Activated CD8-positive, alpha-beta memory T cell treated with anti-CD3 and anti-CD28 coated beads, Interleukin-2, amount 10 ng/mL, durations not matched to agents 7 days and 5 days (primary cell): ENCODE data around the gene ZHX3. TPM values are rescaled to one million over a fixed set of nuclear protein-coding genes. Genes with fewer than 3 reads are reported as not detected.

Source experiments
- ATAC-seq: fragments of 150-1000 bp; cut with Tn5 transposase; one replicate; pipeline ENCODE4 v1.10.0; 2021; ENCODE audit warnings: moderate library complexity
- CTCF ChIA-PET: fragments of 350-600 bp; sonication (Branson Sonifier 250); formaldehyde crosslinking; loops from one replicate; lab custom pipeline; 2021; ENCODE audit warnings: antibody characterized with exemption; lab: Charles Lee
- DNase-seq: peaks from one replicate; pipeline ENCODE4 v3.0.0-alpha.2; 2020
- H3K27ac Mint-ChIP-seq: one replicate; pipeline ENCODE4 v1.8.0; 2021; ENCODE audit warnings: mild to moderate bottlenecking, mixed read lengths
- H3K27me3 Mint-ChIP-seq: one replicate; pipeline ENCODE4 v1.8.0; 2021; ENCODE audit warnings: mixed read lengths
- H3K36me3 Mint-ChIP-seq: one replicate; pipeline ENCODE4 v1.8.0; 2021; ENCODE audit warnings: mild to moderate bottlenecking, mixed read lengths
- H3K4me1 Mint-ChIP-seq: one replicate; pipeline ENCODE4 v1.8.0; 2021; ENCODE audit warnings: mixed read lengths
- H3K4me3 Mint-ChIP-seq: one replicate; pipeline ENCODE4 v1.8.0; 2021; ENCODE audit warnings: mild to moderate bottlenecking, moderate library complexity, mixed read lengths
- H3K9me3 Mint-ChIP-seq: one replicate; pipeline ENCODE4 v1.8.0; 2022; ENCODE audit warnings: low read depth, mixed read lengths
- total RNA-seq, 2 experiments: library from RNA; stranded (reverse); gene quantifications; one replicate each; pipeline ENCODE4 v1.2.3, GENCODE V29; 2021

The ZHX3 gene
- total RNA-seq, 2 experiments from 2014 or later: 11.4 to 13.3 TPM

DNA sequence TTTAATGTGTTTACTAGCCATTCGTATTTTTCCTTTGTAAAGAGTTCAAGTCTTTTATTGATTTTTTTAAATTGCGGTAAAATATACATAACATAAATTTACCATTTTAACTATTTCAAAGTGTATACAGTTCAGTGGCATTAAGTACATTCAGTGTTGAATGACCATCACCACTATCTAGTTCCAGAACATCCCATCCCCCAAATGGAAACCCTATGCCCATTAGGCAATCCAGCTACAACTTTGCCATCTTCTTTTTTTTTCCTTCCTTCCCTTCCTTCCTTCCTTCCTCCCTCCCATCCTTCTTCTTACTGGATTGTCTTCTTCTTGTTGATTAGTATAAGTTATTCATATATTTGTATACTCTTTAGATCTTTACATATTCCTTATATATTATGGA lies 31.7 kb upstream of the ZHX3 start:
- no peaks in the 10 kb centered on the region for H3K36me3 Mint-ChIP-seq
- CTCF ChIA-PET: interaction anchor here (1.3 kb wide), 1 partner anchor 10 kb away, joined by 4 read pairs; no protein-coding TSS in a partner anchor
- peaks cover 3% of the 10 kb centered on the region for H3K27me3 Mint-ChIP-seq
- H3K27ac Mint-ChIP-seq: no peak overlapping the region
- ATAC-seq (no peak), DNase-seq (no peak)
- no peak overlapping the region for H3K4me3 Mint-ChIP-seq
- H3K9me3 Mint-ChIP-seq: no peaks in the 10 kb centered on the region
- no peaks in the 10 kb centered on the region for H3K4me1 Mint-ChIP-seq

DNA sequence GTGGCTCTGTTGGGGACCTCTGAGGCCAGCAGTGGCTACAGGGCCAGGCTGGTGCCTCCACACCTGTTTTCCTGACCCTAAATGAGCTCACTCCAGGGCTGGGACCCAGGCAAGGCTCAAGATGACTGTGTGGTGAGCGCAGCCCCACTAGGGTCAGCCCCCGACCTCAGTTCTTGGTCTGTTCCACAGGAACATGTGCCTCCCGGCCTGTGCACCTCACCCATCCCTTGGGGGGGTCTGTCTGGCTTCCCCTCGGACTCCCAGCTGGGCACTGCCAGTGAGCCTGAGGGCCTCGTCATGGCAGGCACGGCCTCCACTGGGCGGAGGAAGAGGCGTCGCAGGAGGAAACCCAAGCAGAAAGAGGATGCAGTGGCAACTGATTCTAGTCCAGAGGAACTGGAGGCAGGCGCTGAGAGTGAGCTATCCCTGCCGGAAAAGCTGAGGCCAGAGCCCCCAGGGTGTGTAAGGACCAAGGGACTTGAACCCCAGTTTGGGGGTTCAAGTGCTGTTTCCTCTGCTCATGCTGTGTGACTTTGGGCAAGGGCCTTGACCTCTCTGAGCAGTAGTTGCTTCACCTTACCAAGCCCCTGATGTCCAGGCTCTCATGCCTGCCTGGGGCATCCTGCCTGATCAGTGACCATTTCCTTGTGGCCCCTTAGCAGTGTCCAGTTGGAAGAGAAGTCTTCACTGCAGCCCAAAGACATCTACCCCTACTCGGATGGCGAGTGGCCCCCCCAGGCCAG lies 31.1 kb upstream of the ZHX3 start:
- DNase-seq (no peak), ATAC-seq (no peak)
- no peak overlapping the region for H3K4me3 Mint-ChIP-seq
- no peaks in the 10 kb centered on the region for H3K36me3 Mint-ChIP-seq
- peaks cover 3% of the 10 kb centered on the region for H3K27me3 Mint-ChIP-seq
- H3K4me1 Mint-ChIP-seq: no peaks in the 10 kb centered on the region
- H3K27ac Mint-ChIP-seq: no peak overlapping the region
- CTCF ChIA-PET: interaction anchor here (1.3 kb wide), 1 partner anchor 9 kb away, joined by 4 read pairs; no protein-coding TSS in a partner anchor
- no peaks in the 10 kb centered on the region for H3K9me3 Mint-ChIP-seq

DNA sequence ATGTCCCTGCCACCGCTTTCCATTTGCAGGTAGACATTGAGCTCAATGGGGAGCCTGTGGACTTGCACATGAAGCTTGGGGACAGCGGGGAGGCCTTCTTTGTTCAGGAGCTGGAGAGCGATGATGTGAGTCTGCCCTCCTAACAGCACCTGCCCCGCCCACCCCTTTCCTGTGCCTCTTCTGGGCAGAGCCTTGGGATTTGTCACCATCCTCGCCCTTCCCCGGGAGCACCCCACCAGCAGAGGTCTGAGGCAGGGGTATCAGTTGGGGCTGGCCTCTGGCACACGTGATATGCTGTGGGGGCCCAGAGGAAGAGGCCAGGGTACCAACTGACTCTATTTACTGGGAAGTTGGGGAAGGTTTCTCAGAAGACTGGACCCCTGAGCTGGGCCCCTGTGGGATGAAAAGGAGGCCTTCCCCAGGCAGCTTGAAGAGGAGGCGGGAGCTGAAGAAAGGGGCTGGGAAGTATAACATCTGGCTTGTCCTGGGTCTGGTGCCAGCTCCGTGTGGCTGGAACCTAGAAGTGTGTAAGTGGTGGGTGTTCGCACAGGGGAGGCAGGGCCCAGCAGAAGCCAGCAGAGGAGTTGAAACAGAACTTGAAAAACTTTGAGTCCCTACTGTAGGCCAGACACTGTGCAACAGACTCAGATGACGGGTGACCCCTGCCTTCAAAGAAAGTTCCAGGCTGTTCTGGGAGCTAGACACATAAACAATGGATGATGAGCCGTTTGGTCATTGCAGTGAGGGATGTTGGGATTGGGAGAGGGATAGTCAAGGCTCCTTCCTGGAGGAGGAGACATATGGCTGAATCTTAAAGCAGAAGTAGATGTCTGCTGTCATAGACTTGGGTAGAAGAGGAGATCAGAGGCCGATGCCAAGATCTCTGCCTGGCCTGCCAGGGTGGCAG lies 30.2 kb upstream of the ZHX3 start:
- Mint-ChIP-seq H3K4me1 (no peaks in the 10 kb centered on the region), H3K4me3 (no peak overlapping the region), H3K27me3 (peaks cover 3% of the 10 kb centered on the region), H3K36me3 (no peaks in the 10 kb centered on the region), H3K9me3 (no peaks in the 10 kb centered on the region), H3K27ac (no peak overlapping the region)
- DNase-seq: no peak
- no peak for ATAC-seq
- CTCF ChIA-PET: no interaction called here

DNA sequence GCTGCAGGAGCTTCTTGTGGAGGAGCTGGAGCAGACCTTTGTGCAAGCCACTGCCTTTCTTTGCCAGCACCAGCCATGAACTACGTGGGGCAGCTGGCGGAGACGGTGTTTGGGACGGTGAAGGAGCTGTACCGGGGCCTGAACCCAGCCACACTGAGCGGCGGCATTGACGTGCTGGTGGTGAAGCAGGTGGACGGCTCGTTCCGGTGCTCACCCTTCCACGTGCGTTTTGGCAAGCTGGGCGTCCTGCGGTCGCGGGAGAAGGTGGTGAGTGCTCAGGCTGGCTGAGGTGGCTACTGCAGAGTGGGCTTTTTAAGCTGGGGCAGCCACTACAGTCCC lies 28.2 kb upstream of the ZHX3 start:
- DNase-seq: no peak
- no peak for ATAC-seq
- CTCF ChIA-PET: interaction anchor here (1.8 kb wide), 1 partner anchor 66 kb away, joined by 4 read pairs; no protein-coding TSS in a partner anchor
- H3K9me3 Mint-ChIP-seq: no peaks in the 10 kb centered on the region
- H3K36me3 Mint-ChIP-seq: no peaks in the 10 kb centered on the region
- H3K27me3 Mint-ChIP-seq: peaks cover 3% of the 10 kb centered on the region
- H3K4me1 Mint-ChIP-seq: no peaks in the 10 kb centered on the region
- H3K4me3 Mint-ChIP-seq: no peak overlapping the region
- no peak overlapping the region for H3K27ac Mint-ChIP-seq

DNA sequence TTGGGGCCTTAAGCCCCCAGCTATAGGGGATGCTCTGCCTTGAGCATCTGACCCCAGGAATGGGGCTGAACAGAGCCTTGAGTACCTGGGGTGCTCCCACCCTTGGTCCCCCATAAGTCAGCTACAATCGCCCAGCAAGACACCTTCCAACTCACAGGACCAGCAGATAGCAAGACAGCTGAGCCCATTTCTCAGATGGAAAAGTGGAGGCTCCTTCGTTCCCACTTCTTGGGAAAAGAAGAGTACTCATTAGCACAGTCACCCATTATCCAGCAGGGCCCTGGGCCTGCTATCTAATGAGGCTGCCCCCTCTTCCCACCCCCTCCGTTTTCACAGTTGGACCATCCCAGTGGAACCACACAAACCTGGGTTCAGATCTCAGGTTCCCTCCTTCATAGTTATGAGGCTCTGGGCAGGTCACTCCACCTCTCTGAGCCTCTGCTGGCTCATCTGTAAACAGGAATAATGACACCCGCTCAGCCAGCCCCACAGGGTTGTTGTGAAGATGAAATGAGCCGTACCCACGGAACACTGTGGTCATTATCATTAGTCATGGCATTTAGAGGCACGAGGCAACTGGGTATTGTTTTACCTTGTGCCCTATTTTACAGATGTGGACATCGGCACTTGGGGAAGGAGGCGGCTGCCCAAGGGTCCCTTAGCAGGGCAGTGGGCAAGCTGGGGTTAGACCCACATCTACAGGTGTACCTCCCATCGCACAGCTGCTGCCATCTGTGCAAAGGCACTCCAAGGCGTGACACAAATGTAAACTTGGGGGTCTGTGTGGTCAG lies 27.6 kb upstream of the ZHX3 start:
- Mint-ChIP-seq H3K4me1 (peaks cover 3% of the 10 kb centered on the region), H3K36me3 (no peaks in the 10 kb centered on the region), H3K27me3 (no peaks in the 10 kb centered on the region), H3K4me3 (no peak overlapping the region), H3K9me3 (no peaks in the 10 kb centered on the region), H3K27ac (no peak overlapping the region)
- DNase-seq: no peak
- CTCF ChIA-PET: interaction anchor here (1.2 to 1.8 kb wide), 6 partner anchors 9 to 379 kb away, joined by 3 to 4 read pairs (median 4); no protein-coding TSS in a partner anchor
- no peak for ATAC-seq

DNA sequence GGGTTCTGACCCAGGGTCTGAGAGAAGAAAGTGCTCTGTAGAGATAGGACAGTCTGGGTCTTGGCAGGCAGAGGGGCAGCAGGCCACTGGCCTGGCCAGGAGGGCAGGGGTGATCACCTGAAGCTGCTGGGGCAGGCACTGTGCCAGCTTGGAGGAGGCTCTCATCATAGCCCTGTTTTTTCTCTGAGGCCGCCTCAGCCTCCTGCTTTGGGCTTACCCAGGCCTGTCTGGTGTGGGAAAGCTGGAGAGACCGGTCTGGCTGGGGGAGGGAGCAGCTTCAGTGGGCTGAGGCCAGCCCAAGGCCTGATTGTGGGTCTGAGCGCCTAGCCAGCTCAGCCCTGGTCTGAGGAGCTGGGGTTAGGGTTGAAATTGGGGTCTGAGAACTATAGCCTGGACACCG lies 26.9 kb upstream of the ZHX3 start:
- DNase-seq: no peak
- Mint-ChIP-seq H3K27ac (no peak overlapping the region), H3K9me3 (no peaks in the 10 kb centered on the region), H3K27me3 (peaks cover 4% of the 10 kb centered on the region), H3K36me3 (no peaks in the 10 kb centered on the region), H3K4me1 (peaks cover 10% of the 10 kb centered on the region), H3K4me3 (no peak overlapping the region)
- no peak for ATAC-seq
- CTCF ChIA-PET: interaction anchor here (0.9 to 1.8 kb wide), 8 partner anchors 10 to 378 kb away, joined by 3 to 4 read pairs (median 4); no protein-coding TSS in a partner anchor

DNA sequence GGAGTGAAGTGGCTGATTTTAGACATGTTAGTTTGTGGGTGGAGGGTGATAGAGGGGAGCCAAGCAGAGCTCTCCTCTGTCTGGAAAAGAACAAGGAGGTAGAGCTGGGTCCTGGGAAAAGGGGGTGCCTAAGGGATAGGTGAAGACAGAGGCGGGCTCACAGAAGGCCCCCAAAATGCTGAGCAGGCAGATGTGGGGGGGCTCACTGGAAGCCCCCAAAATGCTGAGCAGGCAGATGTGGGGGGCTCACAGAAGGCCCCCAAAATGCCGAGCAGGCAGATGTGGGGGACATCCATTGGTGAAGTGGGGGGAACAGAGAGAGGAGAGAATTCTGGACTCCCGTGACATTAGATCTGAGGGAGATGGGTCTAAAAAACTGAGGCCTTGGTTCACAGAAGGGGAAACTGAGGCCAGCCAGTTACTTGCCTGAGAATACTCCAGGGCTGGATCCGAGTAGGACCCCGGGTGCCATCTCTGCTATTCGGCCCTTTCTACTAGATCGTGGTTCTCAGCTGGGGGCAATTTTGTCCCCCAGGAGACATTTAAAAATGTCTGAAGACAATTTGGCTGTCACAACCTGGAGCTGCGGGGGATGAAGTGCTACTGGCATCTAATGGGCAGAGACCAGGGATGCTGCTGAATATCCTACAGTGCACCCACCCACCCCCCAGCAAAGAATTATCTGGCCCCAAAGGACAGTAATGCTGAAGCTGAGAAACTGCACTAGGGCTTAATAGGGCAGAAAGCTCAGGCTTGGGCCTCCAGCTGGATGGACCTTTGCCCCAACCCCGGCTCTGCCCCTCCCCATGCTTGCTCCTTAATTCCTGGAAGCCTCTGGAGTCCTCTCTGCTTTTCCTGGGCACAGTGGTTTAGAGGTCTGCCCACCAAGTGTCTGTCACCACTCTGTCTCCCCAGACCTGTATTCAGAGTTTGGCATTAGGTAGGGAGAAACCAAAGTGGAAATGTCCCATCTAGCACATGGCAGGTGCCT lies 25.2 kb upstream of the ZHX3 start:
- H3K27me3 Mint-ChIP-seq: peaks cover 8% of the 10 kb centered on the region
- CTCF ChIA-PET: interaction anchor here (1.1 to 5.9 kb wide), 2 partner anchors 12 to 209 kb away, joined by 3 to 94 read pairs; no protein-coding TSS in a partner anchor
- no peaks in the 10 kb centered on the region for H3K9me3 Mint-ChIP-seq
- ATAC-seq (no peak), DNase-seq (no peak)
- peaks cover 11% of the 10 kb centered on the region for H3K4me1 Mint-ChIP-seq
- H3K36me3 Mint-ChIP-seq: no peaks in the 10 kb centered on the region
- H3K27ac Mint-ChIP-seq: no peak overlapping the region
- H3K4me3 Mint-ChIP-seq: no peak overlapping the region

DNA sequence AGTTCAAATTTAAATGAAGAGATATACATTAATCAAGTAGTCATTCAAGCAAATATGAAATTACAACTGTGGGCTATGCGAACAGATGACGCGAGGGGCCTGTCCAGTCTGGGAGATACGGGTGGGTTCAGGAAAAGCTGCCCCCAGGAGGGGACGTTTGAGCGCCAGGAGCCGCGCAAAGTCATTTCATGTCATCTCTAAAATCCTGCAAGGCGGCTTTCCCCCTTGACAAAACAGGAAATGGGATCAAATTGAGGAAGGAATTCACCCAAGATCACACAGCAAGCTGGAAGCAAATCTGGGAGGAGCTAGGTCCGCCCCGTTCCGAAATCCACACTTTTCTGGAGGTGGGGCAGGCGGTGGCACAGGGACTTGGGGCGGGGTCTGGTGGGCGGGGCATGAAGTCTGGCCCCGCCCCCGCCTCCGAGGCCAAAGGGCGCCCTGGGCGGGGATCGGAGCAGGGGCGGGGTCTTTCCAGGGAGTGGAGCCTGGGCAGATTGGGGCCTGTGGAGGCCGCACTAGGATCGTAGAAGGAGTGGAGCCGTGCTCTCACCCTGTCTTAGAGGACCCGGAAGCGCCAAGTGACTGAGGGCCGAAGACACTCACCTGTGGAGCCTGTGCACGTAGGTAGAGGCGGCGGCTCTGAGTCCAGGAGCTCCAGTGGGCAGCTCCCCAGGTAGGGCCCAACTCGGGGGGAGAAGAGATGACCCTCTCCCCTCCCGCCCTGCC lies 23.0 kb upstream of the ZHX3 start, which contains the start of gene LPIN3:
Gene LPIN3 (plus strand): TSS at position 495 of the 729 bp plus-strand sequence. CDS start 4,983 bp downstream, outside the sequence.
- Mint-ChIP-seq H3K4me3 (peak within 1 kb of the TSS; percentile 70), H3K27me3 (peaks cover 11% of the 10 kb centered on the region), H3K4me1 (peaks cover 11% of the 10 kb centered on the region), H3K36me3 (no peaks in the 10 kb centered on the region), H3K9me3 (no peaks in the 10 kb centered on the region), H3K27ac (peak within 1 kb of the TSS; percentile 54)
- DNase-seq (peak; percentile 64), ATAC-seq (peak; percentile 76)
- CTCF ChIA-PET: interaction anchor here (0.8 to 5.9 kb wide), 18 partner anchors 10 to 374 kb away, joined by 3 to 94 read pairs (median 6); no protein-coding TSS in a partner anchor

DNA sequence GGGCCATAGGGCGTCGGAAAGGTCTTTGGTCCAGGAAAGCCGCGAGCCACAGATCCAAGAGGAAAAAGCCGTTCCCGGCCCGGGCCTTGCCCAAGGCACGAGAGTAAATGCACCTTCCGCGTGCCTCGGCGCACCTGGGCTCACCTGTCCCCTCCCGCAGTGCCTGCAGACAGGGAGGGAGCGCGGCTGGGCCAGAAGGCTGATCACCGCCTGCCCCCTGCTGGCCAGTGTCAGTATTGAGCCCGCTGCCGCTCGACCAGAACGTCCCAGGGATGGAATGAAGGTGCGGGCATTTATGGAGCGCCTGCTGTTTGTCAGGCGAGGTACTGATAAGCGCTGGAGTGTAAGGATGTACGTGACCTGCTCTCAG lies 22.4 kb upstream of the ZHX3 start:
- peaks cover 11% of the 10 kb centered on the region for H3K4me1 Mint-ChIP-seq
- H3K27ac Mint-ChIP-seq: peak overlapping the region; percentile 54
- no peaks in the 10 kb centered on the region for H3K9me3 Mint-ChIP-seq
- H3K27me3 Mint-ChIP-seq: peaks cover 11% of the 10 kb centered on the region
- ATAC-seq: peak; percentile 93
- CTCF ChIA-PET: interaction anchor here (0.6 to 5.9 kb wide), 33 partner anchors 9 to 598 kb away, joined by 3 to 94 read pairs (median 5); partner anchors contain the start of gene ZHX3
- H3K4me3 Mint-ChIP-seq: peak overlapping the region; percentile 70
- DNase-seq: peak; percentile 86
- H3K36me3 Mint-ChIP-seq: no peaks in the 10 kb centered on the region

DNA sequence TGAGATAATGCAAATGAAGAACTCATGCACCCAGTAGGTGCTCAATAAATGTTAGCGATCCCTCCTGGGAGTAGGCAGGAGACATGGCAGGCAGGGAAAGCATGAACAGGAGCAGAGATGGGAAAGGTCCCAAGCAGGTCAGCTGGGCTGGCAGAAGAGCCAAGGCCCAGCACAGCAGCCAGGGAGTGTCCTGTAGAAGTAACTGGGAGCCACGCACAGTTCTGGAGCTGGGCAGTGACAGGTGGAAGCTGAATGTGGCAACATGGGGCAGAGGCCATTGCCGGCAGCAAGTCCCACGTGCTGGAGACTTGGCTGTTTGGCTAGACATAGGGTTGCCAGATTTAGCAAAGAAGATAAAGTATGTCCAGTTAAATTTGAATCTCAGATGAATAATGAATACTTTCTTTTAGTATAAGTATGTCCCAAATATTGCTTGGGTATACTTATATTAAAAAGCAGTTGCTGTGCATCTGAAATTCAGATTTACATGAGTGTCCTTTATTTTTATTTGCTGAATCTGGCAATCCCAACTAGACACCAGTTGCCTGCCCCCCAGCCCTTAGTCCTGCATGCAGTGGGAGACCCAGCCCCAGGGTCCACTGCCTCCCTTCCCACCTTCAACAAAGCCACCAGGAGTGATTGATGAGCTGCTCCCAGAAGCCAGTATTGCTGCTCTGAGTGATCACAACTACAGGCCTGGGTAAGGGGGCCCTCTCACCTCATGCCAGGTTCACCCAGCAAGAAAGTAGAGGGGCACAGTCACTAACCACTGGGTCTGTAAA lies 19.4 kb upstream of the ZHX3 start:
- DNase-seq (no peak), ATAC-seq (no peak)
- CTCF ChIA-PET: interaction anchor here (0.7 to 5.9 kb wide), 5 partner anchors 80 to 203 kb away, joined by 3 to 94 read pairs (median 4); no protein-coding TSS in a partner anchor
- Mint-ChIP-seq H3K9me3 (no peaks in the 10 kb centered on the region), H3K27me3 (peaks cover 14% of the 10 kb centered on the region), H3K27ac (no peak overlapping the region), H3K4me1 (peaks cover 11% of the 10 kb centered on the region), H3K36me3 (no peaks in the 10 kb centered on the region), H3K4me3 (no peak overlapping the region)

DNA sequence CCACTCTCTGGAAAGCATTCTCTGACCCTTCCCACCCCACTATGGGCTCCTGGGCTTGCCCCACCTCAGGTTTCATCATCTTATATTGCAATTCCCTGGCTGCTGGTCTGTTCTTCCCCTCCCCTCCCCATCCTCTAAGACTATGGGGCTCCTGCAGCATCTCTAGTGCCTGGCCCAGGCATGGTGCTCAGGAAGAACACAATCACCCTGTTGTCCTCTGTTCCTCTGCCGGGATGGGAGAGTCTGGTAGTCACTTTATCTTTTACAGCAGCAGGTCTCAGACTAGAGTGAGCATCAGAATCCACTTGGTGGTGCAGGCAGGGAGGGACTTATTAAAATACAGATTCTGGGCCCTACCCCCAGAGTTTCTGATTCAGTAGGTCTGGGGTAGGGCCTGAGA lies 18.1 kb upstream of the ZHX3 start:
- H3K27ac Mint-ChIP-seq: no peak overlapping the region
- H3K4me1 Mint-ChIP-seq: peaks cover 11% of the 10 kb centered on the region
- H3K36me3 Mint-ChIP-seq: no peaks in the 10 kb centered on the region
- CTCF ChIA-PET: interaction anchor here (2.0 kb wide), 1 partner anchor 163 kb away, joined by 5 read pairs; no protein-coding TSS in a partner anchor
- peaks cover 14% of the 10 kb centered on the region for H3K27me3 Mint-ChIP-seq
- no peak overlapping the region for H3K4me3 Mint-ChIP-seq
- H3K9me3 Mint-ChIP-seq: no peaks in the 10 kb centered on the region
- ATAC-seq (no peak), DNase-seq (no peak)
